Peyer's patch (tissue), 4 donors: ENCODE data around the gene SEC11A.

Source experiments
- POLR2A ChIP-seq, 2 donors: fragments of 450-650 bp; IDR thresholded peaks; one replicate each; pipeline ENCODE4 v1.5.1; 2017; ENCODE audit warnings: antibody characterized with exemption in 2 of 2, mild to moderate bottlenecking in 2 of 2, moderate library complexity in 2 of 2
- TF ChIP-seq, protein P1 (sequence below), 6 experiments: fragments of 450-650 bp in 4 of 6; fragments of 200-600 bp in 2 of 6; sonication (generic) in 1 of 6; IDR thresholded peaks; one replicate each; pipeline ENCODE4 v1.5.1; 2017 to 2019; ENCODE audit warnings: antibody characterized with exemption in 6 of 6, mild to moderate bottlenecking in 3 of 6, moderate library complexity in 1 of 6

DNA sequence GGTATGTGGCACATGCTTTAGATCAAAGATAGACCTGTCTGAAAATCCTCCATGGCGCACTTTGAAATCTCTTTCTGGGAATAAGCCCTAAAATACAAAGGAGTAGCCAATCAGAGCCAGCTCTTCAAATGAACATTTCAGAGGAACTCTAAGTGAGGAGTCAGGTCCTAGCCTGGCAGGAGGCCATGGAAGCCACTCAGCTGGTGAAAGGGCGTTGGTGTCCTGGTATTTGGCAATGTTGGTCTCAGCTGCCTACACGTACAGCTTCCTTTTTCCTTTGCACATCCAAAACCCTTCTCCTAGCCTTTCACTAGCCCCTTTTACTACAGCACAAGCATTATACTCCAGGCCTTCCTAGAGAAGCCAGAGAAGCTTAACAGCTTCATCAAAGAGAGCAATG, 67.4 kb downstream of the SEC11A start:
- TF ChIP-seq, protein P1, sequence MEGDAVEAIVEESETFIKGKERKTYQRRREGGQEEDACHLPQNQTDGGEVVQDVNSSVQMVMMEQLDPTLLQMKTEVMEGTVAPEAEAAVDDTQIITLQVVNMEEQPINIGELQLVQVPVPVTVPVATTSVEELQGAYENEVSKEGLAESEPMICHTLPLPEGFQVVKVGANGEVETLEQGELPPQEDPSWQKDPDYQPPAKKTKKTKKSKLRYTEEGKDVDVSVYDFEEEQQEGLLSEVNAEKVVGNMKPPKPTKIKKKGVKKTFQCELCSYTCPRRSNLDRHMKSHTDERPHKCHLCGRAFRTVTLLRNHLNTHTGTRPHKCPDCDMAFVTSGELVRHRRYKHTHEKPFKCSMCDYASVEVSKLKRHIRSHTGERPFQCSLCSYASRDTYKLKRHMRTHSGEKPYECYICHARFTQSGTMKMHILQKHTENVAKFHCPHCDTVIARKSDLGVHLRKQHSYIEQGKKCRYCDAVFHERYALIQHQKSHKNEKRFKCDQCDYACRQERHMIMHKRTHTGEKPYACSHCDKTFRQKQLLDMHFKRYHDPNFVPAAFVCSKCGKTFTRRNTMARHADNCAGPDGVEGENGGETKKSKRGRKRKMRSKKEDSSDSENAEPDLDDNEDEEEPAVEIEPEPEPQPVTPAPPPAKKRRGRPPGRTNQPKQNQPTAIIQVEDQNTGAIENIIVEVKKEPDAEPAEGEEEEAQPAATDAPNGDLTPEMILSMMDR (IDR thresholded peaks at IDR 0.05): no peak
- no peak for TF ChIP-seq POLR2A (IDR thresholded peaks at IDR 0.05)
